HG02642 (cell line): ENCODE data around the gene SMIM30.

Source experiments
- ATAC-seq: cut with Tn5 transposase; IDR thresholded peaks from one replicate; pipeline ENCODE4 v1.9.1; 2021; ENCODE audit warnings: mild to moderate bottlenecking; ENCODE audit not compliant: unreplicated experiment, poor library complexity

SMIM30 gene

DNA sequence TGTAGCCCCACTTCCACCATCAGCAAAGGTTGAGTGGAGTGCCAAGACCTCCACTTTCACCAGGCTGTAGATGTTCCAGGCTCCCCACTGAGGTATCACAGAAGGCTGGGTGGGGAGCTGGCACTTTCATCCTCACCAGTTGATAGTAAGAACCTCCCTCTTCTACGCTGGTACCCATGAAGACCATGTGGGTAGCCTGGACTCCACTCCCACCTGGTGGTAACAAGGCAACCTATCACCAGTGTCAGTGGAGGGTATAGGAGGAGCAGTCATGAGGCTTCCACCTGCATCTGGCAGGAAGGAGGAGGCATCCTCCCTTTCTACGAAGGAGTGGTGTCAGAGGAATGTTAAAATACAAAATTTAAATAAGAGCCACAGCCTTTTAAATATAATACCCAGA is 4.4 kb downstream of the SMIM30 start:
- ATAC-seq = peak; percentile 35

DNA sequence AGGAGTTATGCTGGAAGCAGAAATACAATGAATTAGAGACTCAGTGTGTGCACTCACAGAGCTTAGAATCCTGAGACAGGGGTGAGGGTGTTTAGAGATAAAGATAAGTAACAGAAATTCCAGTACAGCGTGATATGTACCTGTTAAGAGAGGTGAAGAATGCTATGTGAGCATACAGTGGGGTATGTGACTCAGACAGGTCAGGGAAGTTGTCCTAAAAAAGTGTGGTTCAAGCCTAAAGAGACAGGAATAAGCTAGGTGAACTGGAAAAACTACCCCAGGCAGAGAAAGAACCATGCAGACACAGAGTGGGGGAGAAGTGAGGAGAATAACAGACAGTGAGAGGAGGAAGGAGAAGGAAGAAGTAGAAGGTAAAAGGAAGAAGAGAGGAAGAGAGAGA is 8.6 kb downstream of the SMIM30 start:
- no peak for ATAC-seq

DNA sequence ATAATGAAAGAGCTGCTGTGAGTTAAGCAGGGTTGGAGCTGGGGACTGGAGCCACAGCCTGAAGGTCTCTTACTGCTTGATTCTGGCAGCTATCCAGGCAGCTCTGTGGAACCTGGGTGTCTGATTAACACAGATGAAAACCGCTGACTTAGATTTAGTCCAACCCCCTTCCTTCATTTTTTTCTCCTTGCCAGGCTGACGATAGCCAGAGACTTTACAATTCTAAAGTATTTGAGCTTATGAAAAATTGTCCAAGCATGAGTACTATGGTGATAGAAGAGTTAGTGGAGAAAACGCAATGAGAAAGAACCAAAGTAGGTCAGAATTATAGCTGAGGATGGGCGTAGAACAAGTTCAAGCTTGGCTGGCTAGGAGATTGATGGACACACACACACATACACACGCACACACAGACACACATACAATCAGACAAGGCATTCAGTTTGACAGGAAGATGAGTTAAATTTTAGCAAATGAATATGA is 18.2 kb downstream of the SMIM30 start:
- ATAC-seq = no peak

DNA sequence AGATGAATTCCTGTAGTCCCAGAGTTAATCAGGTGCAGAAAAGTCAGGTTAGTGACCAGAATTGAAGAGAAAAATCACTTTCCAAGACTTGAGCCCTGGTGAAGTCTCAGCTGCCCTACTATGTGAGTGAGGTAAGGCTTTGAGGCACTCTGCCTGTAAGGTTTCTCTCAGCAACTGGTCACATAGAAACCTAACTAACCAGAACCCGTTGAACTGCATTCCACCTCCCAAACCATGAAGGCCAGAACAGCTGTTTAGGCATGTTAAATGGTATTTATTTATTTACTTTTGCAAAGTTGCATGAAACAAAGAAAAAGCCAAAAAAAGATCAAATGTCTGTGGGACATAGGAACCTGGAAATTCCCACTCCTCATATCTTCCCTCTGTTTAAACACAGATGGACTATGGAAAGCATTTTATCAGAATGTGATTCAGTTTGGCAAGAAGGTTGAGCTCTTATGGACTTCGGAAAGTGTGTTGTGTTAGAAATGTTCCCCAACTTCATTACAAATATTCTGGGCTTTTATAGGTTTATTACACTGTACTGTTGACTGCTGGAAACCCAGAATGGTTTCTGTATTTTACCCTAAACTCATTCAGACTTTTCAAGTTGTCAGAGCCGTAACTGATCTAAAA is 19.0 kb downstream of the SMIM30 start:
- no peak for ATAC-seq

DNA sequence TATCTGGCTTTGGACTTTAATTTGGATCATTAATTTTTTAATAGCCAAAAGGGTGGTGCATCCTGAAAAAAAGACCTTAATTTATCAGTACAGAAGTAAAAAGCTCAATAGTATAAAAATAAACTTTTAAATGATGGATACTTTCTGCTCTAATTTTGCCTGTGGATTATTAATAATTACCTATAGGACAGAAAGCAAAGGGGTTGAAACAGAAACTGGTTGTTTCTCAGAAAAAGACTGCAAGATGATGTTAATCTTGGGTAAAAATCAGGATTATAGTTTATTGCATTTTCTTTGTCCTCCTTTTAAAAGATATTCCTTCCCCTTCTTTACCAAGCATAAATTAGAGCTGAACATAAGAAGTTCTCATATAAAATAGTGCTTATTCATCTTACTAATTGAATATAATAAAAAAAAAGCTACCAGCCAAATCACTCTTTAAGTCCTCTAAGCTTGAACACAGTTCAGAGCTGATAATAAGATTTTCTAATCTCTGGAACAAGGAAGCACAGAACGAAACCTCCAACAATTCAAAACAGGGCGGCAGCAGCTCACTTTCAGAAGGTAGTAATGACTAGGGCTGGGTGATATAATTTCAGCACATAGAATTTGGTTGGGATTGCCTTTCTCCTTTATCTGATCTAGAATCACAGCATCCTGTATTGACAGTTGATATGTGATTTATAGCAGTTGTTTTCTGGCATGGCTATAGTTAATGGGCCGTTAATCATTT is 23.7 kb downstream of the SMIM30 start:
- ATAC-seq = no peak

DNA sequence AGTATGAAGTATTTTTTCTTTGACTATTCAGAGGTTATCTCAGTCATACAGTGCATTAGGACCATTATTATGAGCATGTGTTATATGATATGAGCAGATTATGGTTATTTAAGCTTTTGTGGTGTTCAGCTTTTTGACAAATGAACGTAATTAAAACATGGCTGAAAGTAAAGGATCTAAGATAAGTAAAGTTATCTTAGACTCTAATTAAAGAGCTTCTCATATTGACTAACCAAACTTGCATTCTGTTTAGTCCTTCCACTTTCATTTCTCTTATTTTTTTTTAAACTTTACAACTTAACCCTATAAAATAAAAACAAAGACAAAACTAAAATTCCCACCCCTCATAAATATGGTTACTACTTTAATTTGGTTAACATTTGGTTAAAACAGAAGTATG is 24.8 kb downstream of the SMIM30 start:
- no peak for ATAC-seq

DNA sequence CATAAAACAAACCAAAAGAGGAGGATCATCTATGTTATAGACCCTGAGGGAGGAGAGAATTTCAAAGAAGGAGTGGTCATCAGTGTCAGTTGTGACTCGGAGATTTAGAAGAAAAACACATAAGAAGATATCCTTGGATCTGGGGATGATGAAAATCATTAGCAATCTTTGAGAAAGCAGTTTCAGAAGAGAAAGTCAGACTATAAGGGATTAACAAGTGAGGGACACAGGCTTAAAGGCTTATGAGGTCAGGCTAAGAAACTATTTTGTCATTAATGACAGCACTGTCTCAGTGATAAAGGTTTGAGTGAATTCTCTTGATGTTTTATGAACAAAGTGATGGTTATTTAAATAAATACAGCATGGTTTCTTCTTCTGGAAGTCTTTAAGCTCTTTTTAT is 25.6 kb downstream of the SMIM30 start:
- ATAC-seq = no peak

DNA sequence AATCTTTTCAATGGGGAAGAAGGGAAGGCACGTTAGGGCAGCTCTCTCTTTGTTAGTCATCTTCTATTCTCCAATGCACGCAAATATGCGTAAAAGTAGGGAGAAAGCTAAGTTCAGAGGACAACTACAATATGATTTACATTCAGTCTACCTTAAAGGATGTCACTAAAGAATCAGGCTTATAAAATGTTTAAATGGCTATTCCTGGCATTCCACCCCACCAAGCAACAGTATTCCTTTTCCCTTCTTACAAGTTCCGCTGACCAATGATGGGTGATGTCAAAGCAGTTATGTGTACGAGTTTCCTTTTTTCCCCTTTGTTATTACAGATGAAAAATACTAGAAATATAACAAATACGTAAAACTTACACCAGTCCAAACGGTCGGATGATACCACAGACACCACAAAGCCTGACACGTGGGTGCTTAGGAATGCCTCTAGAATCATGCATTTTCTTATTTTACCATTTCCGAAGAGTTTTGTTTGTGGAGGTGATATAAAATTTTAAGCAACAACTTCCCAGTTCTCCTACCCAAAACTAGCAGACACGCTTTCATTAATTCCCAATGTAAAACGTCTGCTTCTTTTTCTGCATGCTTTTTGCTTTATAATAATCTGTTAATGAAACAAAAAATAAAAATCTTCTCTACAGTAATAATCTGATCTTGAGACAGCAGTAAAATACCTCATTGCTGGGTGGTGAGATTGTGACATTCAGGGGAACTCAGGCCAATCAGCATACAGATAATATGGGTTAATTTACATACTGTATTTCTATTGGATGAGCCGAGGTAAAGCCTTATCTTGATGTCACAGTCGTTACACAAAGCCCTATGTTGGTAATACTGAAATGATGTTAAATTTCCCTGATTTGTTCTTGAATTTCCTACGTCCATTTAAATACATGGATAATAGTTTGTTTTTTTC is 31.0 kb downstream of the SMIM30 start:
- no peak for ATAC-seq

DNA sequence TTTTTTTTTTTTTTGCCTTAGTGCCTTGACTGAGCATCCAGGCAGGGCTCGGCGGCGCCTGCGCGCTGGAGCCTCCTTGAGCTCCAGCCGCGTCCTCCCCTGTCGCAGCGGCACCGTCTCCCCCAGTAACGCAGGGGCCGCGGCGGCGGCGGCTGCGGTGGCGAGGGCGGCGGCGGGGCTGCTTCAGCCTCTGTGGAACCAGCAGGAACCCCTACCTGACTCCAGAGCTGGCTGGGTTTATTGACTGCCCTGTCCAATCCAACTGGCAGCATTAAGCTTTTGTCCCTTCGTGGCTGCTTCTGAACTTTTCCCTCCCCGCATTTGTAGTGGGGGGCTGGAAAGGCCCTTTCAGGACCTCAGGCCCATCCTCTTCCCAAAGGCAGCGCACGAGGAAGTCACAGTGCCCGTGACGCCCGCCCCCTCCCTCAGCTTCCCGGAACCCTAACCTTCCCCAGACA is 31.9 kb downstream of the SMIM30 start, which contains the start of gene GPR85:
Gene GPR85 (minus strand): TSS at position 397 of the 458 bp plus-strand sequence. CDS start 2,106 bp downstream, outside the sequence.
- ATAC-seq = peak; percentile 76

DNA sequence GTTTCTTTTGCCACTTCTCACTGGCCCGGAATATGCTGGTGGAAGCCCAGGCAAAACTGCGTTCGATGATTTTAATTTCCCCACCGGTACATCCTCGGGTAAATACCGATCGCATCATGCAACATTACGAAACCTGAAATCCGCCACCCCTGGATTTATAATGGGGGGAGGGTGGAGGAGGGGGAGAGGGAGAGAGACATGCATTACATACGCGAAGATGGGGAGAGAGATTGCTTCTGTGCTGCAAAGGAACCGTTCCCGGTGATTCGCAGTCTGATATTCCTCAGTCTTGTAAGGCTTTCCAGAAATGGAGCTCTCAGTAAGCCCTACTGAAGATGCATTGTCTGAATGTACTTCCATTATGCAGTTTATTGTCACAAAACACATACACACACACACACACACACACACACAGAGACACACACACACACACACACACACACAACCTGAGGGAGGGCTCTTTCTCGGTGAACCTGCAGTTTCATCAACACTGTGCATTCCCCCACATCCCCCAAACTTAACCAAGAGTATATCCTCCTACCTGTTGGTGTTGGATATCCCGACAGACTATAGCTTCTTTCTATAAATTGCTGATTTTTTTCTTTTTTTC is 32.5 kb downstream of the SMIM30 start:
- ATAC-seq = no peak

DNA sequence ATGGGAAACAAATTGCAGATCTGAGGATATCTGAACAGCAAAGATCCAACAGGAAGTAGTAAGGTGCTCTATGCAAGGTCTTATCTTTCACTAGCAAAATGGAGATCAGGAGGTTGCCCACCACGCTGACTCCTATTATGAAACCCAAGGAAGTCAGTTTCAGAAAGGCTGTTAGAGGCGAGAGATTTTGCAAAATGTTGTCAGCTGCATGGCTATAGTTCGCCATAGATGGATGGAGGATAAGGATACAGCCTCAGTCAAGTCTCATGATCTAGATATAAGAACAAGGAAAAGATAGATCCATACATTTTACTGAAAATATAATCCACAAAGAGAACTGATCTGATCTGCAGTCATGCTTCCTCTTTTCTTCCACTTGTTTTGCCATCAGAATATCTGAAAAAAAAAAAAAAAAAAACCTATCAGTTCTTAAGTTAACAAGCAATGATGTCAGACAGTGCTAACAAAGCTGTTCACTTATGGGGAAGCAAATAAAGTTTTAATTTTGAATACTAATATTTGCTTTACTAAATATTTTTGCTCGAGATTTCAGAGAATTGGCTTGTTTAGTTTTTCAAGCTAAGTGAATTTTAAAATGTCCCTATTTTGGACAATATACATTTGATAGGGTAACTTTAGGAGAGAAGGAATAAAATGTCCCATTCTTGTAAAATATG is 33.7 kb downstream of the SMIM30 start:
- no peak for ATAC-seq

DNA sequence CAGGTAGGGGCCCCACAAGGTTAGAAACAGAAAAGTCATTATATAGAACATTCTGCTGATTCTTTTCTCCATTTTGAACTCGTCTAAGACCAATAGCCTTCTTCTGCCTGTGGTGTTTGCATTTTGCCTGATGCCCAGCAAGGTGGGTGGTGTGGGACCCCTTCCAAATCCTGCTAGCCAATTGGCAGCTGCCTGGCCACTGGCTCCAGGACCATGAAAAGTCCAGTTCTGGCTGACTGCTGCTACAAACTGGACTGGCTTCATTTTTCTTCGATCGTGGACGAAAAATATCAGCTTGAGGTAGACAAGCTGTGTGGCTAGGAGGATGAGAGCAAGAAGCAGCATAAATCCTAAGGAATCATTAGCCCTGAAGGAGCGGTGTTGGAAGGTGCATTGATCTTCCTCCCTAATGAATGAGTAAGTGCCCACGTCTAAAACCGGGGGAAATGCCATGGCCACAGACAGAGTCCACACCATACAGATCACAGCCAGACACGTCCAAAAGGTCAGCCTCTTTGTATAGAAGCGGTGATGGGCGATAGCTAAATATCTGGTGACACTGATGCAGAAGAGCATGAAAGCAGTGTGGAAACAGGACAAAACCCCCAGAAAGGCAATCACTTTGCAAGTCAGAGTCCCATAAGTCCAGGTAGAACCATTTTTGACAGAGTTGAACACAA is 34.4 kb downstream of the SMIM30 start:
- no peak for ATAC-seq

DNA sequence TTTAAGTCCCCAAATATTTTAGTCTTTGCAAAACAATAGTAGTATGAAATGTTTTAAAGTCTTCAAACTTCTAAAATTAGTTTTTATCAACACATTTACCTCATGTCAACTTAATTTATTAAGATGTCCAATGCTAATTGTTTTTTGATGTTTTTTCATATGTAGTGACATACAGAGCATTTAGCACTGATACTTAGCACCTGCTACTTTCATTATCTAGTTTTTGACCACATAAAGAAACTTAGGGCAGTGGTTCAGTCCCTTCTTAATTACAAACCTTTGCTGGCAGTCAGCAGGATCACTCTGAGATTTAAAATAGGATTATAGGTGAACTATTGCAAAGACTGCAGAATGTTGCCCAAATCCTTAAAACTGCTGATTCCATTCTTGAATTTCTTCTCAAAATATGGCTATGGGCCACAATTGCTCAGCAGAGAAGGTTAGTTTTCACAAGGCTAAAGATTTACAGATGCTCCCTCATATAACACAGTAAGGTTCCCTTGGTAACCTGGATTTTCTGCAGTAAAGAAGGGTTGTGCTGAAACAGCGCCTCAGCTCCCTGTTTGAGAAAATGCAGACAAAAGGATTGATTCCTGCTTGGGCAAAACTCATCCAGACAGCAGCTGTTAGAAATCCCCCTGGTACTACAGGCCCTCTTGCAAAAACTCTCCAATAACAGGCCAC is 35.1 kb downstream of the SMIM30 start:
- peak; percentile 49 for ATAC-seq

DNA sequence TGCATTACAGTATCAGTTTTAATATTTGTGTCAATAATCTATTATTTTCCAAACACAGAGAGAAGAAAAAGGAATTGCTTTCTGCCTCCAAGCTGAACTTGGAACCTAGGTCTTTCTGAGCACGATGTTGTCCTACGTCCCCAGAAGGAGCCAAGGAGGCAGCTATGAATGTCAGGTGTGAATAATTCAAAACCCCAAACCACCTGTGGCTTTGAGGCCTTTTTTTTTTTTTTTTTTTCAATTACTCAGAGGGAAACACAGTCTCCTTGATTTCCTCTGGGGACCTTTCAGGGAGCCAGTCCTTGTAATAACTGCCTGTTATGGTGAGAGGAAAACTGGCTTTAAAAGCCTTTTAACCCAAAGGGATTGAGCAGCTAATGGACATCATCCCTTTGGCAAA is 40.0 kb downstream of the SMIM30 start:
- ATAC-seq = no peak

DNA sequence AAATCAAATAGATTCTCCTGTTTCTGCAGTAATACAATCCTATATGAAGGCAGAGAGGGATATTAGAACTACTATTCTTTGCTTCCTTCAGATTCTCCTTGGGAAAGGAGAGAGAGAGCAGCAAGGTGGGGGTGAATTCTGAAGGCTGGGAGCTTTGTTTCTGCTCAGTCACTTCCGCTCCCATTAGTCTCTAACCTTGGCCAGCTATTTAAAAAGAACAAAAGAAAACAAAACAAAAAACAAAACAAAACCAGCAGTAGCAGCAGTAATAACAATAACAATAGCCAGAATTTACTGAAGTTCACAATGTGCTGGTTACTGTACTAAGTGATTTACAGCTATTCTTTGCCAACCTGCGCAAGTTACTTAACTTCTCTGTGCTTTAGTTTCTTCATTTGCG is 41.7 kb downstream of the SMIM30 start:
- no peak for ATAC-seq

DNA sequence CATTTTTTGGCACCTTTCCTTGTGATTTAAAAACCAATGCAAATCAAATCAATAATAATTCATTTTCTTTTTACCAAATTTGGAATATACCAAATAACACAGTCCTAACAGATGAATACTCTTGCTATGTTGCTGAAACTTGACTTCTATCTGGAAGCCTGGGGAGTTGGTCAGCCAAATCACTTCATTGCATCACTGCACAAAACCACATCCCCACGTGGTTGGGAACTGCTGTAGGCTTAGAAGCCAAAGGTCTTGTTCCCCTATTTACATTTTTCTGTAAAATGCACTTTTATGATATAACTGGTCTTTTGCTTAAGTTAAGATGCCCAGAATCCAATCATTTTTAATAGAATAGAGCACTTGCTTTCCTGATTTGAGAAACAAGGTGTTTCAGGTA is 46.9 kb downstream of the SMIM30 start:
- no peak for ATAC-seq
